Measurements from ENCODE around the gene EXOC6B.

EXOC6B gene

DNA sequence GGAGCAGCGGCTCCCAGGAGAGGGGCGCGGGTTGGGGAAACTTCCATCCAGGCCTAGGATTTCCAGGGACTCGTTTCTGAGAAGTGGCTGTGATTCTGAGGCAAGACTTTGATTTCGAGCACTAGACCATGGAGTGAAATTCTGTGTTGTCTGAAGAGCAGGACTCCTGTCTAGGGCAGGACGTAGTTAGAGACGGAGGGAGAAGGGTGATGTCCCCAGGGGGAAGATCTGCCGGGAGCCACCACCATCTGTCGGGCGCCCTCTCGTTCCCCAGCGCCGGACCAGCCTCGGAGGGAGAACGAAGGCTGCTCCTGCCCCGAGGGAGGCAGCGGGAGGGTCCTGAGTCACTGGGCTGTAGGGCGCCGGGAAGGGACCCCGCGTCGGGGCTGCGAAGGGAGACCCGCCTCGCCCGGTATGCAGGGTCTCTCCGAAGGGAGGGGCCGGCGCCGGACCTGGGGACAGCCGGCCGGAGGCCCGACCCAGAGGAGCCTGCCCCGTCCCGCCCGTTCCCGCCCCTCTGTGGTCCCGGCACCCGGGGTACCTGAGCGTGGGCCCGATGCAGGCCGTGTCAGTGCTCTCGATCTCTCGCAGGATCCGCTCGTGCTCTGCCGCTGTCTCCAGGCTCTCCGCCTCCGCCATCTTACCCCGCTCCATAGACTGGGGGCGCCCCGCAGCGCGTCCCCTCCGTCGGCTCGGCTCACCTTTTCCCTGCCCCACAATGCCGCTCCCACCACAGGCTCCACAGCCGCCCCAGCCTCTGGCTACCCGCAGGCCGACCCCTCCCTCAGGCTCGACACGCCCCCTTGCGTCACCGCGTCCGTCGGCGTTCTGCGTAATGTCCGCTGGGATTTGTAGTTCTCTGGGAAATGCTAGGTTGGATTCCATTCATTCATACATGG lies at the start of gene EXOC6B:
Gene EXOC6B, minus strand, starts transcription at position 777 of the 899 bp plus-strand sequence.
- peak; percentile 62 for DNase-seq

DNA sequence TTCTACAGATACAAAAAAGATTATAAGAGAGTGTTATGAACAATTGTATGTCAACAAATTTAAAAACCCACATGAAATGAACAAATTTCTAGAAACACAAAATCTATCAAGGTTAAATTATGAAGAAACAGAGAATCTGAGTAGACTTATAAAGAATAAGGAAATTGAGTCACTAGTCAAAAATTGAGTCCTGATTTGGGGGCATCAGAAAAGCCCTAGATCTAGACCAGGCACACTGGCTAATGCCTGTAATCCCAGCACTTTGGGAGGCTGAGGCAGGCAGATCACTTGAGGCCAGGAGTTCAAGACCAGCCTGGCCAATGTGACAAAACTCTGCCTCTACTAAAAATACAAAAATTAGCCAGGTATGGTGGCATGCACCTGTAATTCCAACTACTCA lies 46.0 kb upstream of the EXOC6B start:
- DNase-seq = no peak

DNA sequence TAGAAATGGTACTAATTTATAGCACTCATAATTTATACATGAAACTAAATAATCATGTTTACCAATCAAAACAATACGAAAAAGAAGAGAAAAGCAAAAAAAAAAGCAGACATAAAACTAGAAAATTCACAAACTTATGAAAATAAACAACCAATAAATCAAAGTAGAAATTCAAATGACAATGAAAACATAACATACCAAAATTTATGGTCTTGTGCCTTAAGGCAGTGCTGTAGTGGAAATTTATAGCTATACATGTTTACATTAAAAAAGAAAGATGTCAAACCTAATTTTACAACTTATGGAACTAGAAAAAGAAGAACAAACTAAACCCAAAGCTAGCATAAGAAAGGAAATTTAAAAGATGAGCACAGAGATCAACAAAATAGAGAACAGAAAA lies 45.2 kb upstream of the EXOC6B start:
- DNase-seq = no peak

DNA sequence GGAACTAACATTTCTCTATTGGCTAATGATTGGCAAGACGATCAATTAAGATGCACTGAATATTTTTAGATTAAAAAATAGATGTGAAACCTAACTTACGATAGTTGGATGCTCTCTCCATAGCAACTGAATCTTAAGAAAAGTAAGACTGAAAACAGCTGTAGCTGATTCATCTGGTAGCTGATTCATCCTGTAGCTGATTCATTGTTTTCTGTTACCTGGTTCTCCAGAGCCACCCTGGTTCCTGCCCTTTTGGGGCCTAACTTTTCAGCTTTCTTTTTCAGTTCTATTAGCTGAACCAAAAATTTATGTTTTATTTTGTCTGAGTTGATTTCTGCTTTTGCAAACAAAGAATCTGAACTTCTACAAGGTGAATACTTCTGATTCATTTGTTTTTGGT lies 38.7 kb upstream of the EXOC6B start:
- no peak for DNase-seq

DNA sequence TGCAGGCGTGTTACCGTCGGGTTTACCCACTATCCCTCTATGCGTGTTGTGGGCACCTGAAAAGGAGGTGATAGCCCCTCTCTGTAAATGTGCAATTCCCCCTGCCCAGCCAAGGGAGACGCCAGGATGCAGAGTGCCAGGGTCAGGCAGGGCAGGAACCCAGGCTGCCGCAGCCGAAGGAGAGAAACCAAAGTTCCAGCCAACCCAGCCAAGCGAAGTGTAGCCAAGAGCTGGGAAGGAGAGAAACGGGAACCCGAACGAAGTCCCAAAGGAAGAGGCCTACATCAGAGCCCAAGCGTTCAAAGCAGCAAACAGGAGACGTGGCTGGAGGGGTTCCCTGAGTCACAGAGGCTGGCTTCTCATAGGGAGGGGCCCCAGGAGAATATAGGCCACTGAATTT lies 37.2 kb upstream of the EXOC6B start:
- no peak for DNase-seq

DNA sequence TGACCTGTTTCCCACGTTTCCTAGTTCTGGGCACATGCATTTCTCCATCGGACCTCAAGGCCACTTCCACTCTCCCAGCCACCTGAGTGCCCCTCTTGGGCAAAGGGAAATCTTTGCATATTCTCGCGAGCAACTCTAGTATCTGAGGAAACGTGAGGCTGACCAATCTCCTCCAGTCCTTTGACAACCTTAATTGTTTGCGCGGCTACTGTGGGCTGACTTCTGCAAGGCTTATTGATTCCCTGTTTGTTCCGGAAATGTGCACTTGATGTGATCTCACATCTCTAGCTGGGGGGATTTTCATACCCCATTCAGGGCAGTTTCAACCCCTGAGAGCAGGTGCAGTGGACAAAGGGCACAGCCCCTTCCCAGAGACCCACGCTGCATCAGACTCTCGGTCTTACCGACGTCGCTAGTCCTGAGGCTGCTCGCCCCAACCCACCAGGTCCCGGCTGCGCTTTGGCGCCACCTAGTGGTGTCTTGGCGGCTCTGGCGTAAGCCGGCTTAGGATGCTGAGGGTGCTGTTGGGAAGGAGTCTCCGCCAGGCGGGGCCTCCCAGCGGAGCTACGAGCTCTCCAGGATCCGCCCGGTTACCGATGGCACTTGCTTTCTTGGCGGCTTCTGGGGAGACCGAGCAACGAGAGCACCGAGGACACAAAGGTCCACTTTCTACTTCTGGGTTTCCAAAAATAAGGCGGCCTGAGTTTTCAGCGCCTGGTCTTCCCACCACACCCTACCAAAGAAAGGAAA lies 36.6 kb upstream of the EXOC6B start:
- peak; percentile 21 for DNase-seq

DNA sequence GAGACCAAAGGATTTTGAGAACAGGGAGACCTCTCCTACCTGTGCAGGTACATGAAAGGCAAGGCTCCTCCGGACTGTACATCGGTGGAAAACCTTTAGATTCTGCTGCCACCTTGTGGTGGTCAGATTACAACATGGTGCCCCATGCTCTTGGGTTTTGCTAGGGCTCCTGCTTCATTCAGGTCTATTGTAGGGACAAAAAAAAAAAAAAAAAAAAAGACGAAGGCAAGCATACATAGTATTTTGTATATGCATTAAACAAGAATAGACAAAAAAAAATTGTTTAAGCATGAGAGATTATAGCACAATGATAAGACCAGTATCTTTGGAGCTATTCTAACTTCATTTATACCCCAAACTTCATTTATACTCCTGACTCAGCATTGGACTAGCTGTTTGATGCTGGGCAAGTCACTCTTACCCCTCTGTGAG lies 34.0 kb upstream of the EXOC6B start:
- DNase-seq = peak; percentile 8

DNA sequence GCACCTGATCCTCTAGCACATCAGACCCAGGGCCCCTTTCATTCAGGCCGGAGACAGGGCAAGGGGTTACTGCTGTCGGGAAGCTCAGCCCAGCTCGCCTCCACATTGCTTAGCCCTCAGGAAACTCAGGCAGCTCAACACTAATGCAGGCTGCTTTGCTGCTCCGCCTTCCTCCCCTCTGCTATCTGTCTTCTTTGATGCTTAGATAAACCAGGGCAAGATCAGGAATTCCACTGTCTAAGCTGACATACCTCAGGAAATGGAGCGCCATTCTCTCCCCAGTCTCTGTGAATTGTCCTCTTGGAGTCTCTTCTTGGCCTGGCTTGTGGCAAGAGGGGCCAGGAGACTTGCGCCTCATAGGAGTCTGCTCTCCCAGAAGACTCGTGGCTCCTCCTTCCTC lies 25.5 kb upstream of the EXOC6B start:
- no peak for DNase-seq

DNA sequence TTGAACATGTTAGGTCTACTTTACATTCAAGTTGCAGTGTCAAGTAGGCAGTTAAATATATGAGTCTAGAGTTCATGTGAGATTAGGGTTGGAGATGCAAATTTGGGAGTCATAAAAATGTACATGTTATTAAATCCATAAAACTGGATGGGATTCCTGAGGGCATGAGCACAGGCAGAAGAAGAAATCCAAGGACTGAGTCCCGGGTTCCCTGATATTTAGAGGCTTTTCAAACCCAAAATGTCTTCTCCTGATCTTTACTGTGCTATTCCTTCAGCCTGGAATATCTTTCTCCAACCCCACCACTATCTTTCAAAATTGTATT lies 23.3 kb upstream of the EXOC6B start:
- DNase-seq = no peak

DNA sequence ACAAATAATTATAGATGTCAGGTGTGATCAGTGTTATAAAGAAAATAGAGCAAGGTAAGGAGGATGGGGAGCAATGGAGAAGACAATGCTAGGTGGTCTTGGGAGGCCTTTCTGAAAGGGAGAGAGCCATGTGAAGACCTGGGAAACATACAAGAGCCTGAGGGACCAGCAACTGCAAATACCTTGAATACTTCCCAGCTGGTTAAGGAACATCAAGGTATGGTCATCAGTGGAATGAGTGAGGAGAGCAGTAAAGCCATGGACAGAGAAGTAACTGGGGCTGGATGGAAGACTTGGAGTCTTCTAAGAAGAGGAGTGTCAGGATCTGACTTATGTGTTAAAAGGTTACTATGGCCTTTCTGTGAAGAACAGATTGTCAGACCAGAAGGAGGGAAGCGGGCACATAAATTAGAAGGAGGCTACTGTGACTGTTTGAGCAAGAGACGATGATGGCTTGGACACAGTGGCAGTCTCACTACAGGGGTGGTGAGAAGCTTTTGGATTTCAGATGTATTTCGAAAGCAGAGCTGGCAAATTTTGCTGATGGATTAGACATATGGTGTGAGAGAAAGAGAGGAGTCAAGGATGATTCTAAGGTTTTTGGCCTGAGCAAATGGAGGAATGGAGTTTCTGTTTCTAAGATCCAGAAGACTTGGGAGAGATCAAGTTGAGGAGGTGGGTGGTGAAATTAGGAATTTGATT lies 22.8 kb upstream of the EXOC6B start:
- no peak for DNase-seq

DNA sequence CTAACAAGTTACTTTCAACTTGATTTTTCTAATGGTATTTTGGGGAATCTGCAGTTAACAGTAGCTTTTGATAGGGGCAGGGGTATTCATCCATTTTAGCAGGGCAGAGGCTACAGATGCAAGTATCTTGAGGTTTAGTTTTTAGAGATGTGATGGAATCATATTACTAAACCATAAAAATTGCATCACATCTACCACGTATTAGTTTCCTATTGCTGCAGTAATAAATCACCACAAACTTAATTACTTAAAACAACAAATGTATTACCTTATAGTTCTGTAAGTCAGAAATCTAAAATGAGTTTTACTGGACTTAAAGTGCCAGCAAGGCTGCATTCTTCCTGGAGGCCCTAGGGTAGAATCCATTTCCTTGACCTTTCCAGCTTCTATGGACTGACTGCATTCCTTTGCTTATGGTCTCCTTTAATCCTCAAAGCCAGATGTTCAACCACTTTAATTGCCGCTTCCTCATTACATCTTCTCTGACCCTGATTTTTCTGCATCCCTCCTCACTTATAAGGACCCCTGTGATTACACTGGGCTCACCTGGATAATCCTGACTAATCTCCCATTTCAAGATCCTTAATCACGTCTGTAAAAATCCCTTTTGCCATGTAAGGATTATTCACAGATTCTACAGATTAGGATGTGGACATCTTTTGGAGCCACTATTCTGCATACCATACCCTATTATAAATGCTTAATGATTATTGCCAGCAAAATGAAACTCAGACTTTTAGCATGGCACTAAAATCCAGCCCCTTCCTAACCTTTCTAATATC lies 21.9 kb upstream of the EXOC6B start:
- DNase-seq = no peak

DNA sequence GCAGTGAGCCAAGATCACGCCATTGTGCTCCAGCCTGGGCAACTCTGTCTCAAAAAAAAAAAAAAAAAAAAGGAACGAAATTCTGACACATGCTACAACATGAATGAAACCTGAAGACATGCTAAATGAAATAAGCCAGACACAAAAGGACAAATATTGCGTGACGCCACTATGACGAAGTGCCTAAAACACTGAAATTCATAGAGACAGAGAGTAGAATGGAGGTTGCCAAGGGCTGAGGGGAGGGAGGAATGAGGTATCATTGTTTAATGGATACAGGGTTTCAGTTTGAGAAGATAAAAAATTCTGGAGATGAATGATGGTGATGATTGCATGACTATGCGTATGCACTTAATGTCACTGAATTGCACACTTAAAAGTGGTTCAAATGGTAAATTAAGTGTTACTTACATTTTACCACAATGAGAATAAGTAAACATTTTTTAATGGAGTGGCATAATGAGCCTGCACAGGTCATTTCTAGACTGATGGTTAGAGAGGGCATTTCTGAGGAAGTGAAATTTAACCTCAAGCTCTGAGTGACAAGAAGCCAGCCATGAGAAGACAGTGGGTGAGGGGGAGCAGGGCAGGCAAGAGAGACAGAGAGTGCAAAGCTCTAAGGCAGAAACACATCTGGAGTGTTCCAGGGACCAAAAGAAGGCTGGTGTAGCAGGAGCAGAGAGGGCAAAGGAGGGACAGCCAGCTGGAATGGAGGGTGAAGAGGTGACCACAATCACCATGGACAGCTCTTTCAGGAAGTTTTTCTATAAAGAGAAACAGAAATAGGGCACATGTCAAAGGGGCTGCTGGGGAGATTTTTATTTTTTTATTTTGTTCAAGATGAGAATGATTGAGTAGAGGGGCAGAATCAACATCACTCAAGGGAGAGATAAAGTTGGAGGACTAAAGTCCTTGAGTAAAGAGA lies 20.6 kb upstream of the EXOC6B start:
- DNase-seq = no peak

DNA sequence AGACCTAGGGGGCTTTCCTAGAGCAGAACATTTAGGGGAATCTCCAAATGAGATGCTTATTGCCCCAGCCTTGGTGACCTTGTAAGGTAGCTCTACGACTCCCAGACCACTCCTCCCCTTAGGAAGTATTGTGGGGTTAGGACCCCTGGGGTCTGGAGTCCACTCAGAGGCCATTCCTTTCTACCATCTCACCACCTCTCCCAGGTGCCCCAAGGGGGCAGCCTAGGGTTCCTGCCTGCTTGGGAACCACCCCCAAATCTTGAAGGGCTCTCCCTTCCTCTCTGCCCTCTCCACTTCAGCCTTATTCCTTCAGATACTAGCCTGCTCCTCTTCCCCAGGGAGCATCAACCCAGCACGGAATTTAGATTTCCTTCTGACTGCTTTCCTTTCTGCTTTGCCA lies 17.5 kb upstream of the EXOC6B start:
- DNase-seq = no peak

DNA sequence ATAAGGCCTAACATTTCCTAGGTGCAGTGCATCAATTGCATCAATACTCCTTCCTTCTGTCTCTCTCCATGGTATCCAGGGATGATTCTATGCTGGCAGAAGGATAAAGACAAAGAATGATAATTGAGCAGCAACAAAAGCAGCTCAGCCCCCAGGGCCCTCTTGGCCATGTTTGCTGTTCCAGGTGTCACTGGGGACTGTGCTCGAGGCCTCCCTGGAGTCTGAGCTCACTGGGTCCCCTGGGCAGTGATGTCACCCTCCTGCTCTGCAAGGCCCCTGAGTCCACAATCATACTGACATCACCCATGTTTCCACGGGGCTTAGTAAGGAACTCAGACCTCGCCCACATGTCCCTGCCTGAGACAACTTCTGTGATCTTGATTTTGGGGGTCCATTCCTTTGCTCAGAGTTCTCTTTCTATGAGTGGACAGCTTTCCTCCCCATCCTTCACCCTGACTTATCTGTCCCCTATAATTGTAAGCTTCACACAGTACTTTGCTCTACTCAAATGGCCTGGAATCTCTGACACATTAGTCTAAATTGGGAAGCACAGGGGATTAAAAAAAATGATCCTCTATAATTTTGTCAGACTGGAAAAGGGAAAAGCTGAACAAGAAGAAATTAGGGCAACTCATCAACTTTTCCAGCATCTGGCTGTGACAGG lies 15.8 kb upstream of the EXOC6B start:
- no peak for DNase-seq

DNA sequence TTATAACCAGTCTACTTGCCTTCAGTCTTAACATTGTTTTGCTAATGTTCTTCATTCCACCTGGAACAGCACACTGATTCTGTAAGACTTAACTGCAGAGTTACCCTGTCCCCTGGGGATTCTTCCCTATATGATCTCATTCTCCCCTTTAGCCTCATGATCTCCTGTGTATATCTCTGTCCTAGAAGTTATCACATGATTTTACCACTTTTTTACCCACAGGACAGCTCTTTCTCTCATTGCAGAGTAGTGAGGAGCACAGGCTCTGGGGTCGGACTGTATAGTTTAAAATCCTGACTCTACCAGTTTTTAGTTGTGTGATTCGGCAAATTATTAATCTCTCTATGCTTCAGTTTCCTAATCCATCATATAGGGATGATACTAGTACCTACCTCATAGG lies 14.2 kb upstream of the EXOC6B start:
- DNase-seq = no peak

DNA sequence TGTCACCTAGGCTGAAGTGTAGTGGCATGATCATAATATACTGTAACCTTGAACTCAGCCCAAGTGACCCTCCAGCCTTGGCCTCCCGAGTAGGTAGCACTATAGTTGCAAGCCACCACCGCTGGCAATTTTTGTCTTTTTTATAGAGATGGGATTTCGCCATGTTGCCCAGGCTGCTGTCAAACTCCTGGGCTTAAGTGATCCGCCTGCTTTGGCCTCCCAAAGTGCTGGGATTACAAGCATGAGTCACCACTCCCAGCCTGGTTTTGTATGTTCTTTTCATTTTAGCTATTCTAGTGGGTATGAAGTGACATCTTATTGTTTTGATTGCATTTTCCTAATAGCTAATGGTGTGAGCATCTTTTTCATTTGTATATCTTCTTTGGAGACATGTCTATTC lies 11.3 kb upstream of the EXOC6B start:
- DNase-seq = no peak

DNA sequence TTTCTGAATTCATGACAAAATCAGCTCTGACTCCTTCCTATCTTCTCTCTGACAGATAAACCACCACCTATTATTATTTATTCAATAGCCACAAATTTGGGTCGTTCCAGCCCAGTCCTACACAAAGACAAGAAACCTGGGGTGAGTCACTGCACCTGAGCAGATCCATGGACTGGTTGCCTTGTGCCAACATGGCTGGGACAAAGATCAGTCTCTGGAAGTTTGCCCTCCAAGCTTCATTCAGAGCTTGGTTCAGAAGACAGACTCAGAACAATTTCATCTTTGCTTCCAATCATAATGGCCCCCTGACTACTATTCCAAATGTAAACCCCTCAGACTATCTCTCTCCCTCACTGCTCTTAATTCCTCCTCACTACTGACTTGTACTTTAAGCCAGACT lies 9.6 kb upstream of the EXOC6B start:
- no peak for DNase-seq

DNA sequence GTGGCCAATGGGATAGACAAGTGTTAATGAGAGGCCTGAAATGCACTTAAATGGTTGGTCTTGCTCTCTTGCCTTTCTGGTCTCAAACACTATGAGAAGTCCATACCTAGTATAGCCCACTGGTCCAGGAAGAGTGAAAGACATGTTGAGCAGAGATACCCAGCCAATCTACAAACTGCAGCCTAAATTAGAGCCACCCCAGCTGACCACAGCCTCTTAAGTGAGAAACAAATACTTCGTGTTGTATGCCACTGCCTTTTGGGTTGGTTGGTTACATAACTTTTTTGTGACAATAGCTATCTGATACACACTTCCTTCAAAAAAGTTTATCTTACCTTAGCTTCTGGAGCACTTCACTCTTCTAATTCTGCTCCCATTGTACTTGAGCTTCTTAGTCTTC lies 8.8 kb upstream of the EXOC6B start:
- DNase-seq = no peak

DNA sequence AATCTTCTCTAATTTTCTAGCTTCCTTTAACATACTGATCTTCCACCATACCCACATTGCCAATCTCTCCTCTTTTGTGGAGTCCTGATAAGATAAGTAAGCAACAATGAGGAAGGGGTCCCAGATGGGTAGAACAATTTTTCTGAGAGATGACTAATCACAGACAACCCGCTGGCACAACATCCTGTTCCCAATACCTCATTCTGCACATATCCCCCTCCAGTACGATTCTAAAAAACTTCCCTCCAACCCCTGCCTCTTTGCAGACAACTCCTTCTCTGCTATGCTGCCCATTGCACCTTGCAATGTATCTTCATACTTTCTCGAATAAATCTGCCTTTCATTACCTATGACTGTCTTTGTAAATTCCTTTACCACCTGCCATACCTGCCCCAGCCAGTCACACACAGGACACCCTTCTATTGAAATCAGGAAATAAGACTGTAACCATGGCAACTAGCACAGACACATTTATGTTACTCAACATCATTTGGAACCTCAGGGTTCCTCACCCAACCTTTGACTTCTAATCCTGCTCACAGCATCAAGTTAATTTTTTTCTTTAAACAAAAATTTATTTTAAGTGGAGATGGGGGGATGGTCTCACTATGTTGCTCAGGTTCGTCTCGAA lies 7.4 kb upstream of the EXOC6B start:
- DNase-seq = no peak

DNA sequence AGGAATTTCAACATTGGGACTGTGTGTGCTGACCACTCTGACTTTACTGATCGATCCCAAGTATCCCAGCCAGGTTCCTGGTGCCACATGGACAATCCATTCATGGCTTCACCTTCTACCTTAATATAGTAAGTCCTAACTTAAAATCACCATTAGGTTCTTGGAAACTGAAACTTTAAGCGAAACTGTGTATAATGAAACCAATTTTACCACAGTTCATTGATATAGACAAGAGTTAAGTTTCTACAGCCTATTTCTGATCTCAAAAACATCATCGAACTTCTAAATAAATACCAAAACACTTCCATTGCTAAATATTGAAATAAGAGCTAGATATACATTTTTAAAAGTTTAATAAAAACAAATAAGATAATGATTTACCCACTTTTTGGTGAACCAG lies 4.4 kb upstream of the EXOC6B start:
- DNase-seq = no peak

All from NCI-H2081 treated with DMSO at 0.1 percent for 48 hours (cell line).